SIG-M5 (cell line): ENCODE data around the gene ETF1.

Source experiments
- DNase-seq: peaks from one replicate; lab custom pipeline; 2025; lab: John Stamatoyannopoulos, UW

The ETF1 gene

GRCh38 chr5:138563340-138564118 is 20.5 kb upstream of the ETF1 start:
- no peak for DNase-seq

GRCh38 chr5:138560971-138561370 is 17.9 kb upstream of the ETF1 start:
- DNase-seq: no peak

- DNase-seq: no peak
Measured at GRCh38 chr5:138559937-138560336, 16.9 kb upstream of the ETF1 start.

GRCh38 chr5:138557677-138558076 is 14.6 kb upstream of the ETF1 start:
- DNase-seq: no peak

- DNase-seq: no peak
Measured at GRCh38 chr5:138554143-138554542, 11.1 kb upstream of the ETF1 start.

GRCh38 chr5:138553437-138554095 is 10.5 kb upstream of the ETF1 start:
- no peak for DNase-seq

- no peak for DNase-seq
Measured at GRCh38 chr5:138552657-138553056, 9.6 kb upstream of the ETF1 start.

GRCh38 chr5:138549414-138549813 is 6.4 kb upstream of the ETF1 start:
- DNase-seq: no peak

- no peak for DNase-seq
Measured at GRCh38 chr5:138545919-138546562, 3.0 kb upstream of the ETF1 start.

- no peak for DNase-seq
Measured at GRCh38 chr5:138544181-138545134, 1.4 kb upstream of the ETF1 start.

GRCh38 chr5:138543730-138544104 is 681 bp upstream of the ETF1 start:
- no peak for DNase-seq

- DNase-seq: no peak
Measured at GRCh38 chr5:138542180-138542955, 668 bp downstream of the ETF1 start.

- no peak for DNase-seq
Measured at GRCh38 chr5:138541511-138542179, 1.4 kb downstream of the ETF1 start.

GRCh38 chr5:138539791-138540190 is 3.2 kb downstream of the ETF1 start:
- DNase-seq: no peak

- DNase-seq: no peak
Measured at GRCh38 chr5:138538943-138539627, 4.0 kb downstream of the ETF1 start.

GRCh38 chr5:138536665-138537315 is 6.2 kb downstream of the ETF1 start:
- no peak for DNase-seq

GRCh38 chr5:138536215-138536614 is 6.8 kb downstream of the ETF1 start:
- DNase-seq: no peak

- no peak for DNase-seq
Measured at GRCh38 chr5:138533973-138534941, 8.8 kb downstream of the ETF1 start.
